Naive thymus-derived CD4-positive, alpha-beta T cell (primary cell): ENCODE measurements around the gene ZFAND2B. TPM values are rescaled to one million over a fixed set of nuclear protein-coding genes. Genes with fewer than 3 reads are reported as not detected.

Experiments
- ATAC-seq: fragments of 150-1000 bp; cut with Tn5 transposase; 2 replicates; pipeline ENCODE4 v1.10.0; 2021; ENCODE audit warnings: mild to moderate bottlenecking, moderate library complexity
- CTCF ChIA-PET: fragments of 350-600 bp; sonication (Branson Sonifier 250); formaldehyde crosslinking; loops from one replicate; lab custom pipeline; 2021; ENCODE audit warnings: antibody characterized with exemption; lab: Charles Lee
- POLR2A ChIA-PET: fragments of 350-600 bp; sonication (Branson Sonifier 250); formaldehyde crosslinking; loops from one replicate; lab custom pipeline; 2021; ENCODE audit warnings: antibody characterized with exemption, inconsistent platforms; lab: Charles Lee
- DNase-seq, 9 donors: peaks; one replicate each; pipeline versions ENCODE4 v3.0.0 to v3.0.0-alpha.2; 2020 to 2022; ENCODE audit warnings: mixed read lengths in 1 of 9
- H3K27ac ChIP-seq: one replicate; pipeline ENCODE4 v1.7.0; 2013; ENCODE audit warnings: mild to moderate bottlenecking, low read depth, low read length, moderate library complexity
- H3K27me3 ChIP-seq, 2 donors: one replicate each; pipeline ENCODE4 v1.7.0; 2013; ENCODE audit warnings: low read length in 2 of 2, mild to moderate bottlenecking in 2 of 2, moderate library complexity in 2 of 2; ENCODE audit not compliant: control insufficient read depth in 2 of 2, insufficient read depth in 2 of 2
- H3K36me3 ChIP-seq, 3 experiments: 1 replicate in 2 of 3; 2 replicates in 1 of 3; pipeline ENCODE4 v1.7.0; 2013; ENCODE audit warnings: low read length in 3 of 3, mild to moderate bottlenecking in 3 of 3, moderate library complexity in 1 of 3; ENCODE audit not compliant: insufficient read depth in 3 of 3, control insufficient read depth in 2 of 3
- H3K4me1 ChIP-seq, 2 donors: one replicate each; pipeline ENCODE4 v1.7.0; 2013; ENCODE audit warnings: low read length in 2 of 2, mild to moderate bottlenecking in 2 of 2, moderate library complexity in 1 of 2; ENCODE audit not compliant: control insufficient read depth in 2 of 2, insufficient read depth in 2 of 2
- H3K4me3 ChIP-seq: 2 replicates; pipeline ENCODE4 v1.7.0; 2013; ENCODE audit warnings: mild to moderate bottlenecking, low read length
- H3K9me3 ChIP-seq, 3 experiments: 1 replicate in 2 of 3; 2 replicates in 1 of 3; pipeline ENCODE4 v1.7.0; 2013; ENCODE audit warnings: low read length in 3 of 3; ENCODE audit not compliant: control insufficient read depth in 2 of 3
- H3K27ac Mint-ChIP-seq, 9 donors: one replicate each; pipeline ENCODE4 v1.8.0; 2020 to 2022; ENCODE audit warnings: mixed read lengths in 9 of 9, mild to moderate bottlenecking in 8 of 9, moderate library complexity in 5 of 9, inconsistent platforms in 2 of 9
- H3K27me3 Mint-ChIP-seq, 5 donors: one replicate each; pipeline ENCODE4 v1.8.0; 2021 to 2022; ENCODE audit warnings: mixed read lengths in 5 of 5, mild to moderate bottlenecking in 1 of 5
- H3K36me3 Mint-ChIP-seq, 5 donors: one replicate each; pipeline ENCODE4 v1.8.0; 2020 to 2022; ENCODE audit warnings: mixed read lengths in 5 of 5, mild to moderate bottlenecking in 3 of 5, inconsistent platforms in 1 of 5
- H3K4me1 Mint-ChIP-seq, 7 donors: one replicate each; pipeline ENCODE4 v1.8.0; 2020 to 2022; ENCODE audit warnings: mixed read lengths in 7 of 7, mild to moderate bottlenecking in 3 of 7, inconsistent platforms in 1 of 7
- H3K4me3 Mint-ChIP-seq, 10 donors: one replicate each; pipeline ENCODE4 v1.8.0; 2020 to 2022; ENCODE audit warnings: mild to moderate bottlenecking in 10 of 10, mixed read lengths in 10 of 10, moderate library complexity in 6 of 10, inconsistent platforms in 2 of 10
- H3K9me3 Mint-ChIP-seq, 11 donors: one replicate each; pipeline ENCODE4 v1.8.0; 2020 to 2022; ENCODE audit warnings: mixed read lengths in 11 of 11, mild to moderate bottlenecking in 4 of 11, inconsistent platforms in 1 of 11, moderate library complexity in 1 of 11
- intact Hi-C, 2 donors: fragments of 100-400 bp; cut with micrococcal nuclease; formaldehyde crosslinking; loops; one replicate each; pipeline ENCODE4 v1.15.1; 2023
- polyA plus RNA-seq, 2 donors: library from polyadenylated mRNA; unstranded; fragments of 300-500 nt; fragmentation: Illumina TruSeq; gene quantifications; one replicate each; pipeline ENCODE4 v1.2.3, GENCODE V29; 2021
- total RNA-seq, 6 experiments: library from RNA in 5 of 6; stranded (reverse) in 5 of 6; gene quantifications; 1 replicate in 5 of 6; 2 replicates in 1 of 6; pipeline ENCODE4 v1.2.3 and lab custom pipeline; 2021 to 2026

ZFAND2B gene
- total and polyA plus RNA-seq, 7 experiments from 2014 or later = 50.1 to 90.7 (median 72.4) TPM

GRCh38 chr2:219223831-219224610, 17.4 kb downstream of the ZFAND2B start:
- intact Hi-C loops = no loop called here
- DNase-seq (no peak), ATAC-seq (no peak)
- H3K4me1 Mint-ChIP-seq = peaks cover 18 to 47% (median 39%) of the 10 kb centered on the region in 7 donors
- peaks cover 13 to 22% of the 10 kb centered on the region in 2 donors for H3K4me1 ChIP-seq
- CTCF ChIA-PET = interaction anchor here (0.6 to 1.0 kb wide), 2 partner anchors 48 to 52 kb away, joined by 3 read pairs; partner anchors contain the start of gene CNPPD1
- H3K9me3 ChIP-seq = no peaks in the 10 kb centered on the region
- H3K9me3 Mint-ChIP-seq = peaks cover 0 to 2% (median 0%) of the 10 kb centered on the region in 11 donors
- H3K4me3 ChIP-seq = no peak overlapping the region
- H3K36me3 ChIP-seq = peaks cover 26 to 77% (median 29%) of the 10 kb centered on the region in 3 experiments
- H3K27me3 Mint-ChIP-seq = no peaks in the 10 kb centered on the region
- no peak overlapping the region for H3K4me3 Mint-ChIP-seq
- no peaks in the 10 kb centered on the region for H3K27me3 ChIP-seq
- POLR2A ChIA-PET = interaction anchor here (1.2 to 2.4 kb wide), 5 partner anchors 18 to 47 kb away, joined by 3 to 6 read pairs (median 3); partner anchors contain the start of gene CNPPD1
- no peak overlapping the region for H3K27ac ChIP-seq
- H3K27ac Mint-ChIP-seq = no peak overlapping the region
- H3K36me3 Mint-ChIP-seq = peaks cover 8 to 36% (median 30%) of the 10 kb centered on the region in 5 donors

- ATAC-seq (no peak), DNase-seq (no peak)
- no peak overlapping the region for H3K4me3 ChIP-seq
- Mint-ChIP-seq H3K36me3 (peaks cover 8 to 37% (median 27%) of the 10 kb centered on the region in 5 donors), H3K4me3 (peak overlapping the region in 1 of 10 donors; percentile 19), H3K27me3 (no peaks in the 10 kb centered on the region), H3K4me1 (peaks cover 18 to 48% (median 36%) of the 10 kb centered on the region in 7 donors), H3K9me3 (peaks cover 0 to 4% (median 0%) of the 10 kb centered on the region in 11 donors), H3K27ac (peak overlapping the region in 3 of 9 donors; percentile 6 to 84 (median 36))
- ChIA-PET POLR2A (interaction anchor here (1.5 kb wide), 1 partner anchor 19 kb away, joined by 3 read pairs; no protein-coding TSS in a partner anchor), CTCF (no interaction called here)
- H3K9me3 ChIP-seq = no peaks in the 10 kb centered on the region
- H3K27ac ChIP-seq = no peak overlapping the region
- no peaks in the 10 kb centered on the region for H3K27me3 ChIP-seq
- intact Hi-C loops = loop anchor here in 1 of 2 donors (5.0 kb wide), 1 partner anchor 162 kb away; the partner anchor contains the start of gene DNPEP
- peaks cover 9 to 16% of the 10 kb centered on the region in 2 donors for H3K4me1 ChIP-seq
- H3K36me3 ChIP-seq = peaks cover 26 to 70% (median 29%) of the 10 kb centered on the region in 3 experiments
Observed at GRCh38 chr2:219225350-219225749, 18.8 kb downstream of the ZFAND2B start.

DNA sequence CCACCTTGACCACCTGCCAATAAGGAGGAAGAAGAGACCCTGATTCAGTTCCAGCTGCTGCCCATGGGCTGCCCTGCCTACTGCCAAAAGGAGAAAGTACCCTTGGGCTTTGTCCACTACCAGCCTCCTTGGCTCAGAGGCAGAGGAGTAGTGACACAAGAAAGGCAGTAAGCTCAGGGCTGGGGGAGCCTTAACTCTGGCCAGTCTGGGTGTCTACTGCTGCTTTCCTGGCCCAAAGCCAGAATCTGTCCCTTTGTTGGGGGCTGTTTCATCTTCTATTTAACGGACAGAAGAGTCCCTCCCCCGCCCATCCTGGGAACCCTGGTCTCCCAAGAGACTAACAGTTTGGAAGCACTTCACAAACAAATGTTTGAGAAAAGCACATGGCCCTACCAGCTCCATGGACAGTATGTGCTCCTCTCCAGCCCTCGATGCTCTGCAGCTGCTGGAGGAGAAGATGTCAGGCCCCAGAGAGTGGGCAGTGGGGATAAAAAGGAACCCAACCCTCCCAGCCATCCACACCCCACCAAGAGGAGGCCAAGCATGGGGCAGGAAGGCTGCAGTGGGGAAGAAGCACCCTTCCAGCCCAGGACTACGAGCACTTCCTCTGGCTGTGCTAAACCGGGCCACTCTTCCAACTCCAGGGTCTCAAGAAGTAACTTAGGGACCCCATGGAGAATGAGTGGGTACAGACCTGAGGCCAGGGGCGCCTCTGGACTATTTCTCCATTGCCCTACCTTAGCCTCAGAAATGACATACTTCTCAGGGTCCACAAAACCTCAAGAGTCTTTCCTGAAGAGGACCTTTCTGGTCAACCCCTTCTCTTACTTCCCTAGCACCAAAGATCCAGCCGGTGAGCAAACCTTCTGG, 21.7 kb downstream of the ZFAND2B start:
- Histone ChIP-seq H3K4me3 (peak overlapping the region; percentile 80), H3K4me1 (peaks cover 17 to 22% of the 10 kb centered on the region in 2 donors), H3K27me3 (no peaks in the 10 kb centered on the region), H3K9me3 (no peaks in the 10 kb centered on the region), H3K27ac (peak overlapping the region; percentile 90), H3K36me3 (peaks cover 27 to 58% (median 27%) of the 10 kb centered on the region in 3 experiments)
- intact Hi-C loops = loop anchor here in 1 of 2 donors (5.0 kb wide), 1 partner anchor 159 kb away; the partner anchor contains the start of gene DNPEP
- Mint-ChIP-seq H3K27ac (peak overlapping the region in 8 of 9 donors; percentile 21 to 99 (median 85)), H3K9me3 (peaks cover 0 to 4% (median 0%) of the 10 kb centered on the region in 11 donors), H3K4me1 (peaks cover 23 to 71% (median 57%) of the 10 kb centered on the region in 7 donors), H3K4me3 (peak overlapping the region; percentile 79 to 100 (median 98)), H3K27me3 (no peaks in the 10 kb centered on the region), H3K36me3 (peaks cover 9 to 42% (median 37%) of the 10 kb centered on the region in 5 donors)
- CTCF ChIA-PET = interaction anchor here (0.6 to 3.3 kb wide), 7 partner anchors 11 to 520 kb away, joined by 3 to 14 read pairs (median 3); no protein-coding TSS in a partner anchor
- no peak for DNase-seq
- ATAC-seq = no peak
- POLR2A ChIA-PET = interaction anchor here (0.7 to 21.0 kb wide), 21 partner anchors 9 to 167 kb away, joined by 3 to 575 read pairs (median 6); partner anchors contain the start of genes ABCB6, CNPPD1, DNAJB2 and GLB1L

- H3K27ac Mint-ChIP-seq = peak overlapping the region; percentile 21 to 99 (median 86)
- Histone ChIP-seq H3K27ac (peak overlapping the region; percentile 90), H3K4me3 (peak overlapping the region; percentile 80), H3K4me1 (peaks cover 17 to 22% of the 10 kb centered on the region in 2 donors), H3K27me3 (no peaks in the 10 kb centered on the region), H3K36me3 (peaks cover 25 to 58% (median 28%) of the 10 kb centered on the region in 3 experiments), H3K9me3 (no peaks in the 10 kb centered on the region)
- CTCF ChIA-PET = interaction anchor here (1.0 to 3.3 kb wide), 5 partner anchors 18 to 64 kb away, joined by 3 to 14 read pairs (median 3); partner anchors contain the start of gene TUBA4A
- POLR2A ChIA-PET = interaction anchor here (0.7 to 21.0 kb wide), 18 partner anchors 9 to 159 kb away, joined by 3 to 575 read pairs (median 7); partner anchors contain the start of genes ABCB6, CNPPD1, DNAJB2 and DNPEP
- no peaks in the 10 kb centered on the region for H3K27me3 Mint-ChIP-seq
- intact Hi-C loops = loop anchor here (1.0 to 5.0 kb wide), 14 partner anchors 10 to 661 kb away; partner anchors contain the start of genes DNAJB2 (in 2 of the 2), GLB1L (in 2 of the 2), NHEJ1 (in 2 of the 2) and STK16 (in 2 of the 2)
- peaks cover 27 to 77% (median 63%) of the 10 kb centered on the region in 7 donors for H3K4me1 Mint-ChIP-seq
- peak in 1 of 9 donors; percentile 19 for DNase-seq
- peak overlapping the region; percentile 79 to 100 (median 98) for H3K4me3 Mint-ChIP-seq
- no peak for ATAC-seq
- peaks cover 16 to 43% (median 34%) of the 10 kb centered on the region in 5 donors for H3K36me3 Mint-ChIP-seq
- peaks cover 0 to 4% (median 0%) of the 10 kb centered on the region in 11 donors for H3K9me3 Mint-ChIP-seq
Observed at GRCh38 chr2:219228911-219229304, 22.3 kb downstream of the ZFAND2B start.

GRCh38 chr2:219229305-219230058, 22.9 kb downstream of the ZFAND2B start, which contains the start of the genes ANKZF1 and ATG9A:
Gene ANKZF1, plus strand, starts transcription at chr2:219229806. Its CDS starts 452 bp downstream, at chr2:219230258.
Gene ATG9A, minus strand, starts transcription at chr2:219229636. Its CDS starts 1,612 bp downstream, at chr2:219228024.
- Mint-ChIP-seq H3K4me1 (peaks cover 33 to 83% (median 69%) of the 10 kb centered on the region in 7 donors), H3K9me3 (peaks cover 0 to 4% (median 0%) of the 10 kb centered on the region in 11 donors), H3K36me3 (peaks cover 20 to 43% (median 37%) of the 10 kb centered on the region in 5 donors), H3K27ac (peak within 1 kb of the TSS; percentile 96 to 100 (median 96)), H3K27me3 (no peaks in the 10 kb centered on the region), H3K4me3 (peak within 1 kb of the TSS; percentile 94 to 100 (median 98))
- peak within 1 kb of the TSS; percentile 90 for H3K27ac ChIP-seq
- POLR2A ChIA-PET = interaction anchor here (0.6 to 21.0 kb wide), 23 partner anchors 10 to 826 kb away, joined by 3 to 575 read pairs (median 4); partner anchors contain the start of genes ABCB6, CNPPD1, DNAJB2 and DNPEP
- peaks cover 26 to 58% (median 27%) of the 10 kb centered on the region in 3 experiments for H3K36me3 ChIP-seq
- H3K4me3 ChIP-seq = peak within 1 kb of the TSS; percentile 80
- ATAC-seq (peak; percentile 98), DNase-seq (peak; percentile 92 to 99 (median 99))
- CTCF ChIA-PET = interaction anchor here (0.7 to 3.3 kb wide), 9 partner anchors 10 to 70 kb away, joined by 3 to 14 read pairs (median 4); partner anchors contain the start of genes GLB1L, STK16 and TUBA4A
- no peaks in the 10 kb centered on the region for H3K9me3 ChIP-seq
- H3K4me1 ChIP-seq = peaks cover 17 to 22% of the 10 kb centered on the region in 2 donors
- H3K27me3 ChIP-seq = no peaks in the 10 kb centered on the region
- intact Hi-C loops = loop anchor here (1.0 to 5.0 kb wide), 14 partner anchors 10 to 661 kb away; partner anchors contain the start of genes DNAJB2 (in 2 of the 2), GLB1L (in 2 of the 2), NHEJ1 (in 2 of the 2) and STK16 (in 2 of the 2)
